GM12878 (cell line): Measurements from ENCODE around the gene TRAF3IP1. TPM values are rescaled to one million over a fixed set of nuclear protein-coding genes. Genes with fewer than 3 reads are reported as not detected.

Experiments
- ATAC-seq: fragments of 200-7000 bp; cut with Tn5 transposase; 3 replicates; pipeline ENCODE4 v1.9.1; 2020; ENCODE audit warnings: mild to moderate bottlenecking, moderate library complexity
- BruUV-seq: library from RNA; stranded (reverse); fragments of 400-500 nt; replicated peaks from 2 replicates; lab custom pipeline; 2021; lab: Mats Ljungman, UMichigan
- CTCF ChIA-PET: fragments of 300-600 bp; sonication (Branson Sonifier 250); formaldehyde crosslinking; extraction: SDS; loops from one replicate; lab custom pipeline; 2021; ENCODE audit warnings: inconsistent platforms; lab: Yijun Ruan, JAX
- POLR2A ChIA-PET: fragments of 350-600 bp; formaldehyde crosslinking; extraction: SDS; loops from one replicate; lab custom pipeline; 2021; ENCODE audit warnings: inconsistent platforms; lab: Charles Lee
- RAD21 ChIA-PET: fragments of 300-600 bp; sonication (Branson Sonifier 250); formaldehyde crosslinking; loops from one replicate; lab custom pipeline; 2023; ENCODE audit warnings: antibody characterized with exemption; ENCODE audit not compliant: unreplicated experiment; lab: Charles Lee
- SMC1A ChIA-PET: fragments of 300-600 bp; sonication (Branson Sonifier 250); formaldehyde crosslinking; loops from one replicate; lab custom pipeline; 2023; ENCODE audit not compliant: unreplicated experiment, uncharacterized antibody; lab: Charles Lee
- DNase-seq: peaks from one replicate; pipeline ENCODE4 v3.0.0-alpha.2; 2011; ENCODE audit warnings: low read depth, low spot score
- FAIRE-seq: peaks from 3 replicates; lab custom pipeline; 2011; peaks lifted over from hg19 to GRCh38; lab: Jason Lieb, UNC
- H2AFZ ChIP-seq: 2 replicates; pipeline ENCODE4 v1.6.0; 2011; ENCODE audit warnings: low read depth, low read length, control low read depth; ENCODE audit not compliant: control insufficient read depth
- H3K27ac ChIP-seq: 2 replicates; pipeline ENCODE4 v1.5.1; 2011; ENCODE audit warnings: control low read depth; ENCODE audit not compliant: control insufficient read depth, insufficient read depth
- H3K27me3 ChIP-seq, 2 experiments: replicated peaks in 1 of 2; 2 replicates each; pipeline versions ENCODE4 v1.6.0 to v1.6.1; 2011; ENCODE audit warnings: low read length in 1 of 2; ENCODE audit not compliant: control insufficient read depth in 2 of 2, insufficient read depth in 2 of 2
- H3K36me3 ChIP-seq, 2 experiments: 2 replicates each; pipeline ENCODE4 v1.5.1; 2011; ENCODE audit warnings: low read length in 1 of 2; ENCODE audit not compliant: control insufficient read depth in 2 of 2, insufficient read depth in 2 of 2
- H3K4me1 ChIP-seq: 2 replicates; pipeline ENCODE4 v1.6.1; 2011; ENCODE audit warnings: mild to moderate bottlenecking, low read length, moderate library complexity, mixed read lengths; ENCODE audit not compliant: control insufficient read depth, insufficient read depth
- H3K4me2 ChIP-seq: 2 replicates; pipeline ENCODE4 v1.6.0; 2011; ENCODE audit warnings: control low read depth; ENCODE audit not compliant: control insufficient read depth, insufficient read depth
- H3K4me3 ChIP-seq: fragments of 200-600 bp; sonication (generic); 2 replicates; pipeline ENCODE4 v1.5.1; 2016
- H3K79me2 ChIP-seq: 2 replicates; pipeline ENCODE4 v1.6.0; 2011; ENCODE audit warnings: low read length; ENCODE audit not compliant: control insufficient read depth, insufficient read depth
- H3K9ac ChIP-seq: 2 replicates; pipeline ENCODE4 v1.8.0; 2011; ENCODE audit warnings: low read length, control low read depth, mixed read lengths; ENCODE audit not compliant: control insufficient read depth, insufficient read depth
- H3K9me3 ChIP-seq: replicated peaks from 3 replicates; pipeline ENCODE4 v1.5.1; 2011; ENCODE audit warnings: mild to moderate bottlenecking, low read length; ENCODE audit not compliant: control insufficient read depth, insufficient read depth
- H4K20me1 ChIP-seq: 2 replicates; pipeline ENCODE4 v1.6.0; 2011; ENCODE audit not compliant: control insufficient read depth, insufficient read depth
- BRCA1 ChIP-seq: IDR thresholded peaks from 2 replicates; pipeline ENCODE4 v1.6.1; 2011; ENCODE audit warnings: low read depth, low read length, improper control_type of control experiment
- MEF2A ChIP-seq: IDR thresholded peaks from 2 replicates; pipeline ENCODE4 v1.6.1; 2011; ENCODE audit warnings: low read depth, mild to moderate bottlenecking, low read length, moderate library complexity; ENCODE audit not compliant: insufficient read depth
- NR2C1 ChIP-seq: fragments of 450-650 bp; IDR thresholded peaks from 2 replicates; pipeline ENCODE4 v1.6.1; 2017; ENCODE audit warnings: antibody characterized with exemption, mild to moderate bottlenecking, moderate library complexity
- POLR2AphosphoS2 ChIP-seq: IDR thresholded peaks from 2 replicates; pipeline ENCODE4 v1.6.1; 2011; ENCODE audit warnings: low read depth, mild to moderate bottlenecking, low read length, improper control_type of control experiment, moderate library complexity
- RAD51 ChIP-seq: fragments of 450-650 bp; IDR thresholded peaks from 2 replicates; pipeline ENCODE4 v1.6.1; 2016; ENCODE audit warnings: moderate library complexity, mild to moderate bottlenecking, inconsistent platforms
- SIN3A ChIP-seq: IDR thresholded peaks from 2 replicates; pipeline ENCODE4 v1.6.1; 2012; ENCODE audit warnings: low read depth, low read length, improper control_type of control experiment
- SREBF1 ChIP-seq: IDR thresholded peaks from 2 replicates; pipeline ENCODE4 v1.6.1; 2012; ENCODE audit warnings: mild to moderate bottlenecking, low read length
- WGBS: methylation state at CpG from one replicate; pipeline ENCODE4 v1.1.6; 2016; ENCODE audit warnings: low lambda C conversion rate; ENCODE audit not compliant: insufficient replicate concordance, insufficient coverage; ENCODE audit errors: missing lambda C conversion rate; 5-methylcytosine and 5-hydroxymethylcytosine counted together
- in situ Hi-C: fragments of 300-500 bp; cut with MboI; formaldehyde crosslinking; loops from 9 replicates; pipeline ENCODE4 v1.14.3; 2018; ENCODE audit warnings: mixed read lengths
- intact Hi-C: fragments of 100-400 bp; cut with micrococcal nuclease; formaldehyde crosslinking; loops from one replicate; pipeline ENCODE4 v1.14.2; 2022; ENCODE audit not compliant: unreplicated experiment
- polyA plus RNA-seq, 11 experiments: library from polyadenylated mRNA; depleted of rRNA in 4 of 11; unstranded in 6 of 11; stranded (reverse) in 5 of 11; fragments of >200 nt; fragmentation: Nextera tagmentation in 4 of 11; fragmentation: Illumina TruSeq in 1 of 11; extraction: Ambion mirVana in 4 of 11; extraction: Trizol in 1 of 11; gene quantifications; 1 replicate in 1 of 11; 2 replicates in 10 of 11; pipeline versions ENCODE4 v1.2.1 to v1.2.3, GENCODE V29; 2011 to 2016; ENCODE audit warnings: inconsistent platforms in 2 of 11, missing spikeins in 2 of 11, low read depth in 1 of 11
- total RNA-seq, 4 experiments: library from RNA; depleted of rRNA in 3 of 4; stranded (reverse); fragments of >200 nt in 3 of 4; fragmentation: Illumina TruSeq in 1 of 4; extraction: Trizol in 1 of 4; gene quantifications; 2 replicates each; pipeline versions ENCODE4 v1.2.1 to v1.2.3, GENCODE V29; 2013 to 2021
- TF ChIP-seq, protein P1 (sequence below): fragments of 450-650 bp; formaldehyde crosslinking; IDR thresholded peaks from 2 replicates; pipeline ENCODE4 v1.5.0; 2022; ENCODE audit warnings: mild to moderate bottlenecking, missing genetic modification characterization

TRAF3IP1 gene
- total and polyA plus RNA-seq, 10 of the 15 experiments (the other 5 are each of a cell fraction or from before 2014, with no cell fraction given) = 1.6 to 7.5 (median 3.6) TPM

DNA sequence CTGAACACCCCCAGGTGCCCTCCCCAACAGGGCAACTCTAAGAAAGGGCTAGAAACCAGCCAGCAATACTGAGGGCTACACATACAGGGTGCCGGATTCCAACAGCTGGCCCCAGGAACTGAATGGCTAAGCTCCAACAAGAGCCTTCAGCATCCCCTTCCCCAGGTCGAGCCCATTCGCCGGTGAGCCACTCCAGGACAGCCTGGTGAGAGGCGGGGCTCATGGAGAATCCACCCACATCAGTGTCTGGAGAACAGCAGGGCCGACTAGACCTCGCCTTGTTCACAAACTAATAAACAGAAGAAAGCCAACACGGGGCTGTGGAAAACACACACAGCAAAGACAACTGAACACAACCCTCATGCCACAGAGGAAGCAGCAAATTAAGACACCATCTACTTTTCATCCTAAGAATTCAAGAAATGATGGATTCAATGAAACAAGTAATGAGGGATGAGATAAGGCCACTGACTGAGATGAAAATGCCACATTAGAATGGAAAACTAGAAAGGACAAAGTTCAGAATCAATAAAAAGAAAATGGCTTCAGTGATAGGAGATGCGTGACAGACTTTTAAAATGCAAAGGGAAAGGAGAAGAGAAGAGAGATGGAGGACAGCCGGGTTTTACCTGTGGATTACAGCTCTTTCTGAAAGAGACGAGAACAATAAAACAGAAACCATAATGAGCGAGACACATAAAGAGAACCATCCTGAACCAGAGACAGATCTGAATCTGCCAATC lies 40.1 kb upstream of the TRAF3IP1 start (continued):
- TF ChIP-seq NR2C1 (no peak), MEF2A (no peak)

- H3K4me2 ChIP-seq = no peak overlapping the region
- TF ChIP-seq POLR2AphosphoS2 = no peak
- TF ChIP-seq SREBF1 = no peak
- TF ChIP-seq, protein P1, sequence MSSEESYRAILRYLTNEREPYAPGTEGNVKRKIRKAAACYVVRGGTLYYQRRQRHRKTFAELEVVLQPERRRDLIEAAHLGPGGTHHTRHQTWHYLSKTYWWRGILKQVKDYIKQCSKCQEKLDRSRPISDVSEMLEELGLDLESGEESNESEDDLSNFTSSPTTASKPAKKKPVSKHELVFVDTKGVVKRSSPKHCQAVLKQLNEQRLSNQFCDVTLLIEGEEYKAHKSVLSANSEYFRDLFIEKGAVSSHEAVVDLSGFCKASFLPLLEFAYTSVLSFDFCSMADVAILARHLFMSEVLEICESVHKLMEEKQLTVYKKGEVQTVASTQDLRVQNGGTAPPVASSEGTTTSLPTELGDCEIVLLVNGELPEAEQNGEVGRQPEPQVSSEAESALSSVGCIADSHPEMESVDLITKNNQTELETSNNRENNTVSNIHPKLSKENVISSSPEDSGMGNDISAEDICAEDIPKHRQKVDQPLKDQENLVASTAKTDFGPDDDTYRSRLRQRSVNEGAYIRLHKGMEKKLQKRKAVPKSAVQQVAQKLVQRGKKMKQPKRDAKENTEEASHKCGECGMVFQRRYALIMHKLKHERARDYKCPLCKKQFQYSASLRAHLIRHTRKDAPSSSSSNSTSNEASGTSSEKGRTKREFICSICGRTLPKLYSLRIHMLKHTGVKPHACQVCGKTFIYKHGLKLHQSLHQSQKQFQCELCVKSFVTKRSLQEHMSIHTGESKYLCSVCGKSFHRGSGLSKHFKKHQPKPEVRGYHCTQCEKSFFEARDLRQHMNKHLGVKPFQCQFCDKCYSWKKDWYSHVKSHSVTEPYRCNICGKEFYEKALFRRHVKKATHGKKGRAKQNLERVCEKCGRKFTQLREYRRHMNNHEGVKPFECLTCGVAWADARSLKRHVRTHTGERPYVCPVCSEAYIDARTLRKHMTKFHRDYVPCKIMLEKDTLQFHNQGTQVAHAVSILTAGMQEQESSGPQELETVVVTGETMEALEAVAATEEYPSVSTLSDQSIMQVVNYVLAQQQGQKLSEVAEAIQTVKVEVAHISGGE (CRISPR knock-in tag) = no peak
- TF ChIP-seq SIN3A = no peak
- TF ChIP-seq RAD51 = no peak
- TF ChIP-seq BRCA1 = no peak
- no peak for FAIRE-seq
- SMC1A ChIA-PET = no interaction called here
- 93% methylated on average over 13 of the region's 13 CpGs for WGBS
- H3K4me1 ChIP-seq = peaks cover 2% of the 10 kb centered on the region; the same call in 1 of the 2 replicates
- no peaks in the 10 kb centered on the region for H3K27me3 ChIP-seq
- CTCF ChIA-PET = interaction anchor here (1.5 kb wide), 1 partner anchor 9 kb away, joined by 3 read pairs; no protein-coding TSS in a partner anchor
- in situ Hi-C loops (no loop called here), intact Hi-C loops (no loop called here)
- H3K9ac ChIP-seq = no peak overlapping the region
- H4K20me1 ChIP-seq = no peaks in the 10 kb centered on the region; the same call in 1 of the 2 replicates
- H3K4me3 ChIP-seq = no peak overlapping the region
- no TSS peak for BruUV-seq
- H3K9me3 ChIP-seq = no peaks in the 10 kb centered on the region
- peaks cover 2 to 7% of the 10 kb centered on the region in 2 experiments; a peak in 2 of 4 replicates for H3K36me3 ChIP-seq
- no peak overlapping the region for H3K27ac ChIP-seq
- no peak for DNase-seq
- no peak for ATAC-seq
- POLR2A ChIA-PET = no interaction called here
- RAD21 ChIA-PET = no interaction called here
- peaks cover 26% of the 10 kb centered on the region for H3K79me2 ChIP-seq
- no peak overlapping the region for H2AFZ ChIP-seq
These were observed 38.4 kb upstream of the TRAF3IP1 start for GRCh38 chr2:238281826-238282480.
